GM23248 (cell line): ENCODE results near the gene KRTAP2-3. TPM values are rescaled to one million over a fixed set of nuclear protein-coding genes. Genes with fewer than 3 reads are reported as not detected.

Experiments
- DNase-seq: peaks from one replicate; pipeline ENCODE4 v3.0.0-alpha.2; 2015
- H2AFZ ChIP-seq: fragments of 200-600 bp; sonication (generic); 2 replicates; pipeline ENCODE4 v1.6.1; 2016; ENCODE audit warnings: antibody characterized with exemption
- H3F3A ChIP-seq: fragments of 200-600 bp; sonication (generic); 2 replicates; pipeline ENCODE4 v1.6.1; 2016; ENCODE audit warnings: mild to moderate bottlenecking, antibody characterized with exemption, mixed run types; ENCODE audit not compliant: insufficient read depth
- H3K27ac ChIP-seq: fragments of 200-600 bp; sonication (generic); 2 replicates; pipeline ENCODE4 v1.5.1; 2016; ENCODE audit warnings: mild to moderate bottlenecking
- H3K27me3 ChIP-seq: fragments of 200-600 bp; sonication (generic); replicated peaks from 2 replicates; pipeline ENCODE4 v1.6.1; 2016; ENCODE audit warnings: mild to moderate bottlenecking; ENCODE audit not compliant: insufficient read depth
- H3K36me3 ChIP-seq: fragments of 200-600 bp; sonication (generic); 2 replicates; pipeline ENCODE4 v1.6.1; 2016; ENCODE audit warnings: low read depth, mild to moderate bottlenecking
- H3K4me1 ChIP-seq: fragments of 200-600 bp; sonication (generic); 2 replicates; pipeline ENCODE4 v1.6.1; 2016; ENCODE audit warnings: mild to moderate bottlenecking; ENCODE audit not compliant: insufficient read depth
- H3K4me2 ChIP-seq: fragments of 200-600 bp; sonication (generic); one replicate; pipeline ENCODE4 v1.6.1; 2016; ENCODE audit warnings: mild to moderate bottlenecking; ENCODE audit not compliant: unreplicated experiment
- H3K4me3 ChIP-seq: fragments of 200-600 bp; sonication (generic); 2 replicates; pipeline ENCODE4 v1.5.1; 2016; ENCODE audit warnings: mild to moderate bottlenecking
- H3K79me2 ChIP-seq: fragments of 200-600 bp; sonication (generic); 2 replicates; pipeline ENCODE4 v1.6.1; 2016; ENCODE audit warnings: mild to moderate bottlenecking; ENCODE audit not compliant: insufficient read depth
- H3K9ac ChIP-seq: fragments of 200-600 bp; sonication (generic); 2 replicates; pipeline ENCODE4 v1.6.1; 2016; ENCODE audit warnings: mild to moderate bottlenecking
- H3K9me2 ChIP-seq: fragments of 200-600 bp; sonication (generic); 2 replicates; pipeline ENCODE4 v1.6.1; 2016; ENCODE audit warnings: mixed run types, mild to moderate bottlenecking, moderate library complexity; ENCODE audit not compliant: insufficient read depth
- H3K9me3 ChIP-seq: fragments of 200-600 bp; sonication (generic); one replicate; pipeline ENCODE4 v1.6.1; 2017; ENCODE audit warnings: low read depth
- H4K20me1 ChIP-seq: fragments of 200-600 bp; sonication (generic); 2 replicates; pipeline ENCODE4 v1.6.0; 2016; ENCODE audit not compliant: insufficient read depth
- EZH2 ChIP-seq: fragments of 200-600 bp; sonication (generic); IDR thresholded peaks from 2 replicates; pipeline ENCODE4 v1.6.1; 2018; ENCODE audit warnings: antibody characterized with exemption, mild to moderate bottlenecking; ENCODE audit not compliant: insufficient read depth, poor library complexity, severe bottlenecking
- EZH2phosphoT487 ChIP-seq: fragments of 200-600 bp; sonication (generic); IDR thresholded peaks from 2 replicates; pipeline ENCODE4 v1.6.1; 2018; ENCODE audit warnings: antibody characterized with exemption, moderate library complexity, mild to moderate bottlenecking, low read depth; ENCODE audit not compliant: insufficient read depth
- WGBS, 2 experiments: methylation state at CpG; one replicate each; pipeline ENCODE4 v1.1.6; 2015 to 2017; ENCODE audit warnings: low lambda C conversion rate in 2 of 2, low coverage in 1 of 2; ENCODE audit errors: missing lambda C conversion rate in 2 of 2; 5-methylcytosine and 5-hydroxymethylcytosine counted together
- in situ Hi-C: fragments of 300-500 bp; cut with MboI; formaldehyde crosslinking; loops from 2 replicates; pipeline ENCODE4 v1.15.0; 2020
- polyA plus RNA-seq: library from polyadenylated mRNA; unstranded; fragments of >200 nt; fragmentation: Nextera tagmentation; extraction: Ambion mirVana; gene quantifications from 2 replicates; pipeline ENCODE4 v1.2.1, GENCODE V29; 2016
- total RNA-seq: library from RNA; depleted of rRNA; stranded (reverse); fragments of >200 nt; shearing (Covaris generic); gene quantifications from 2 replicates; pipeline ENCODE4 v1.2.3, GENCODE V29; 2014; rRNA removed

The KRTAP2-3 gene
- total and polyA plus RNA-seq, 2 experiments from 2014 or later, result 13.4 to 55.2 TPM

- H3K9ac ChIP-seq, result no peak overlapping the region
These were observed 50.6 kb downstream of the KRTAP2-3 start for GRCh38 chr17:41009301-41009760.

More at GRCh38 chr17:41009301-41009760, 50.6 kb downstream of the KRTAP2-3 start:
- TF ChIP-seq EZH2phosphoT487 (no peak), EZH2 (no peak)
- Histone ChIP-seq H3K9me3 (no peaks in the 10 kb centered on the region), H3K27me3 (no peaks in the 10 kb centered on the region), H3K4me2 (no peak overlapping the region), H3K4me3 (no peak overlapping the region), H3K36me3 (no peaks in the 10 kb centered on the region), H3K27ac (no peak overlapping the region), H4K20me1 (no peaks in the 10 kb centered on the region), H3K4me1 (peaks cover 16% of the 10 kb centered on the region), H3K79me2 (no peaks in the 10 kb centered on the region), H3K9me2 (no peaks in the 10 kb centered on the region), H3F3A (peaks cover 23% of the 10 kb centered on the region), H2AFZ (no peak overlapping the region)
- in situ Hi-C loops, result no loop called here
- 77 to 82% methylated on average over 4 of the region's 4 CpGs for WGBS, 2 experiments
- no peak for DNase-seq

Other genes with a start within 250 kb of the KRTAP2-3 start
Only the 30 nearest of the 38 such genes appear.
- gene KRT20, start 174.9 kb downstream of the KRTAP2-3 start, total RNA-seq, result not detected in 2 replicates
- not detected in 2 replicates for gene KRT20, start 174.9 kb downstream of the KRTAP2-3 start, polyA plus RNA-seq
- gene KRT23, start 122.5 kb downstream of the KRTAP2-3 start, total RNA-seq, result not detected in 2 replicates
- 0.13 TPM in 1 of 2 replicates, not detected in the other for gene KRT23, start 122.5 kb downstream of the KRTAP2-3 start, polyA plus RNA-seq
- gene KRT39, start 93.2 kb downstream of the KRTAP2-3 start, total RNA-seq, result not detected in 2 replicates
- gene KRT39, start 93.2 kb downstream of the KRTAP2-3 start, polyA plus RNA-seq, result not detected in 2 replicates
- gene KRT40, start 75.8 kb downstream of the KRTAP2-3 start, total RNA-seq, result not detected in 2 replicates
- not detected in 2 replicates for gene KRT40, start 75.8 kb downstream of the KRTAP2-3 start, polyA plus RNA-seq
- not detected in 2 replicates for gene KRTAP3-3, start 66.0 kb downstream of the KRTAP2-3 start, total RNA-seq
- gene KRTAP3-3, start 66.0 kb downstream of the KRTAP2-3 start, polyA plus RNA-seq, result not detected in 2 replicates
- gene KRTAP3-2, start 60.2 kb downstream of the KRTAP2-3 start, total RNA-seq, result not detected in 2 replicates
- not detected in 2 replicates for gene KRTAP3-2, start 60.2 kb downstream of the KRTAP2-3 start, polyA plus RNA-seq
- gene KRTAP3-1, start 51.0 kb downstream of the KRTAP2-3 start, total RNA-seq, result not detected in 2 replicates
- gene KRTAP3-1, start 51.0 kb downstream of the KRTAP2-3 start, polyA plus RNA-seq, result not detected in 2 replicates
- gene KRTAP1-5, start 32.9 kb downstream of the KRTAP2-3 start, total RNA-seq, result 49.2 and 64.1 TPM in 2 replicates
- 127 and 134 TPM in 2 replicates for gene KRTAP1-5, start 32.9 kb downstream of the KRTAP2-3 start, polyA plus RNA-seq
- gene KRTAP1-4, start 29.9 kb downstream of the KRTAP2-3 start, total RNA-seq, result not detected in 2 replicates
- gene KRTAP1-4, start 29.9 kb downstream of the KRTAP2-3 start, polyA plus RNA-seq, result not detected in 2 replicates
- not detected in 2 replicates for gene KRTAP1-3, start 25.2 kb downstream of the KRTAP2-3 start, total RNA-seq
- not detected in 2 replicates for gene KRTAP1-3, start 25.2 kb downstream of the KRTAP2-3 start, polyA plus RNA-seq
- gene KRTAP1-1, start 18.7 kb downstream of the KRTAP2-3 start, total RNA-seq, result 1.6 and 4.2 TPM in 2 replicates
- 2.6 and 3.3 TPM in 2 replicates for gene KRTAP1-1, start 18.7 kb downstream of the KRTAP2-3 start, polyA plus RNA-seq
- not detected in 2 replicates for gene KRTAP2-1, start 12.8 kb downstream of the KRTAP2-3 start, total RNA-seq
- gene KRTAP2-1, start 12.8 kb downstream of the KRTAP2-3 start, polyA plus RNA-seq, result not detected in 2 replicates
- gene KRTAP2-2, start 4.9 kb downstream of the KRTAP2-3 start, total RNA-seq, result not detected in 2 replicates
- 0.51 and 0.74 TPM in 2 replicates for gene KRTAP2-2, start 4.9 kb downstream of the KRTAP2-3 start, polyA plus RNA-seq
- gene KRTAP2-4, start 5.8 kb upstream of the KRTAP2-3 start, total RNA-seq, result not detected in 2 replicates
- not detected in 2 replicates for gene KRTAP2-4, start 5.8 kb upstream of the KRTAP2-3 start, polyA plus RNA-seq
- not detected in 2 replicates for gene KRTAP4-7, start 24.0 kb upstream of the KRTAP2-3 start, total RNA-seq
- gene KRTAP4-7, start 24.0 kb upstream of the KRTAP2-3 start, polyA plus RNA-seq, result not detected in 2 replicates
- gene KRTAP4-8, start 38.0 kb upstream of the KRTAP2-3 start, total RNA-seq, result not detected in 2 replicates
- 0.20 TPM in 1 of 2 replicates, not detected in the other for gene KRTAP4-8, start 38.0 kb upstream of the KRTAP2-3 start, polyA plus RNA-seq
- not detected in 2 replicates for gene KRTAP4-16, start 42.1 kb upstream of the KRTAP2-3 start, total RNA-seq
- gene KRTAP4-16, start 42.1 kb upstream of the KRTAP2-3 start, polyA plus RNA-seq, result not detected in 2 replicates
- not detected in 2 replicates for gene KRTAP4-9, start 45.3 kb upstream of the KRTAP2-3 start, total RNA-seq
- 0.49 and 0.51 TPM in 2 replicates for gene KRTAP4-9, start 45.3 kb upstream of the KRTAP2-3 start, polyA plus RNA-seq
- not detected in 2 replicates for gene KRTAP4-11, start 58.3 kb upstream of the KRTAP2-3 start, total RNA-seq
- 0.29 TPM in 1 of 2 replicates, not detected in the other for gene KRTAP4-11, start 58.3 kb upstream of the KRTAP2-3 start, polyA plus RNA-seq
- gene KRTAP4-12, start 64.1 kb upstream of the KRTAP2-3 start, total RNA-seq, result not detected in 2 replicates
- 1.7 and 1.8 TPM in 2 replicates for gene KRTAP4-12, start 64.1 kb upstream of the KRTAP2-3 start, polyA plus RNA-seq
- not detected in 2 replicates for gene KRTAP4-6, start 80.4 kb upstream of the KRTAP2-3 start, total RNA-seq
- not detected in 2 replicates for gene KRTAP4-6, start 80.4 kb upstream of the KRTAP2-3 start, polyA plus RNA-seq
- not detected in 2 replicates for gene KRTAP4-5, start 89.7 kb upstream of the KRTAP2-3 start, total RNA-seq
- gene KRTAP4-5, start 89.7 kb upstream of the KRTAP2-3 start, polyA plus RNA-seq, result not detected in 2 replicates
- not detected in 2 replicates for gene KRTAP4-4, start 100.6 kb upstream of the KRTAP2-3 start, total RNA-seq
- not detected in 2 replicates for gene KRTAP4-4, start 100.6 kb upstream of the KRTAP2-3 start, polyA plus RNA-seq
- gene KRTAP4-3, start 108.1 kb upstream of the KRTAP2-3 start, total RNA-seq, result not detected in 2 replicates
- gene KRTAP4-3, start 108.1 kb upstream of the KRTAP2-3 start, polyA plus RNA-seq, result not detected in 2 replicates
- not detected in 2 replicates for gene KRTAP4-2, start 118.1 kb upstream of the KRTAP2-3 start, total RNA-seq
- not detected in 2 replicates for gene KRTAP4-2, start 118.1 kb upstream of the KRTAP2-3 start, polyA plus RNA-seq
- 0.76 TPM in 1 of 2 replicates, not detected in the other for gene KRTAP4-1, start 124.8 kb upstream of the KRTAP2-3 start, total RNA-seq
- gene KRTAP4-1, start 124.8 kb upstream of the KRTAP2-3 start, polyA plus RNA-seq, result not detected in 2 replicates
- not detected in 2 replicates for gene KRTAP9-1, start 129.8 kb upstream of the KRTAP2-3 start, total RNA-seq
- gene KRTAP9-1, start 129.8 kb upstream of the KRTAP2-3 start, polyA plus RNA-seq, result not detected in 2 replicates
- gene KRTAP9-2, start 166.5 kb upstream of the KRTAP2-3 start, total RNA-seq, result not detected in 2 replicates
- not detected in 2 replicates for gene KRTAP9-2, start 166.5 kb upstream of the KRTAP2-3 start, polyA plus RNA-seq
- gene KRTAP9-3, start 172.3 kb upstream of the KRTAP2-3 start, total RNA-seq, result not detected in 2 replicates
- gene KRTAP9-3, start 172.3 kb upstream of the KRTAP2-3 start, polyA plus RNA-seq, result not detected in 2 replicates
- not detected in 2 replicates for gene KRTAP9-8, start 177.9 kb upstream of the KRTAP2-3 start, total RNA-seq
- not detected in 2 replicates for gene KRTAP9-8, start 177.9 kb upstream of the KRTAP2-3 start, polyA plus RNA-seq